ENCODE data around the gene PDE9A.

GRCh38 chr21:42746240-42746592 is 92.8 kb downstream of the PDE9A start:
- TF ChIP-seq CTCF (conservative IDR thresholded peaks at IDR 0.05; ENCODE audit: low read depth in 2 of 2): no peak
- no peak for TF ChIP-seq POLR2AphosphoS5 (IDR thresholded peaks at IDR 0.05; ENCODE audit: low read depth)
- TF ChIP-seq EZH2 (IDR thresholded peaks at IDR 0.05; ENCODE audit: low read depth, unreplicated experiment): no peak
- TF ChIP-seq JUNB (IDR thresholded peaks at IDR 0.05; ENCODE audit: unreplicated experiment): no peak
- no peak for TF ChIP-seq REST (IDR thresholded peaks at IDR 0.05; ENCODE audit: unreplicated experiment)
- no peak for TF ChIP-seq ZNF114 (CRISPR knock-in tag; IDR thresholded peaks at IDR 0.05)
- TF ChIP-seq EZH2phosphoT487 (IDR thresholded peaks at IDR 0.05; ENCODE audit: unreplicated experiment): no peak
- no peak for TF ChIP-seq CREB1 (CRISPR knock-in tag; IDR thresholded peaks at IDR 0.05; ENCODE audit: low read depth)
- no peak for TF ChIP-seq ZNF331 (CRISPR knock-in tag; IDR thresholded peaks at IDR 0.05; ENCODE audit: low read depth)
